ENCODE results near the gene GPR132. TPM values are rescaled to one million over a fixed set of nuclear protein-coding genes. Genes with fewer than 3 reads are reported as not detected.
"Not testable (repeated sequence)": the region's sequence is repeated elsewhere in the genome, so short reads cannot be mapped to it uniquely, and the experiment has no call there.

The GPR132 gene
- total RNA-seq, 1 experiment from 2014 or later: not detected

- Histone ChIP-seq H3K9me2 (replicated peaks; ENCODE audit: insufficient read depth, low read length) (no peaks in the 10 kb centered on the region), H3K27me3 (ENCODE audit: low read length) (no peaks in the 10 kb centered on the region), H3K36me3 (ENCODE audit: insufficient read depth, low read length) (no peaks in the 10 kb centered on the region), H3K9me3 (ENCODE audit: low read length) (no peaks in the 10 kb centered on the region), H4K20me1 (ENCODE audit: insufficient read depth, low read depth, low read length) (no peaks in the 10 kb centered on the region), H3K4me3 (ENCODE audit: low read length) (no peak overlapping the region), H3K27ac (ENCODE audit: low read length) (no peak overlapping the region), H2AFZ (ENCODE audit: low read length) (no peak overlapping the region), H3K9ac (ENCODE audit: low read length) (no peak overlapping the region), H3K4me2 (ENCODE audit: low read depth, low read length, poor library complexity, severe bottlenecking) (no peak overlapping the region), H3K4me1 (ENCODE audit: low read length) (peaks cover 7% of the 10 kb centered on the region; the same call in 1 of the 2 replicates), H3K79me2 (ENCODE audit: low read length) (no peaks in the 10 kb centered on the region)
- no peak for DNase-seq
Observed at GRCh38 chr14:105030194-105030593, 35.0 kb downstream of the GPR132 start.

GRCh38 chr14:105029402-105029801 is 35.8 kb downstream of the GPR132 start:
- Histone ChIP-seq H3K27me3 (ENCODE audit: low read length) (no peaks in the 10 kb centered on the region), H3K9me2 (replicated peaks; ENCODE audit: insufficient read depth, low read length) (no peaks in the 10 kb centered on the region), H3K4me1 (ENCODE audit: low read length) (peaks cover 7% of the 10 kb centered on the region; the same call in 1 of the 2 replicates), H3K9me3 (ENCODE audit: low read length) (no peaks in the 10 kb centered on the region), H3K27ac (ENCODE audit: low read length) (no peak overlapping the region), H3K36me3 (ENCODE audit: insufficient read depth, low read length) (no peaks in the 10 kb centered on the region), H3K79me2 (ENCODE audit: low read length) (no peaks in the 10 kb centered on the region), H4K20me1 (ENCODE audit: insufficient read depth, low read depth, low read length) (no peaks in the 10 kb centered on the region), H2AFZ (ENCODE audit: low read length) (no peak overlapping the region), H3K9ac (ENCODE audit: low read length) (no peak overlapping the region), H3K4me3 (ENCODE audit: low read length) (no peak overlapping the region), H3K4me2 (ENCODE audit: low read depth, low read length, poor library complexity, severe bottlenecking) (no peak overlapping the region)
- DNase-seq: no peak

GRCh38 chr14:105028251-105028927 is 36.8 kb downstream of the GPR132 start:
- Histone ChIP-seq H4K20me1 (ENCODE audit: insufficient read depth, low read depth, low read length) (no peaks in the 10 kb centered on the region), H3K4me2 (ENCODE audit: low read depth, low read length, poor library complexity, severe bottlenecking) (no peak overlapping the region), H3K27me3 (ENCODE audit: low read length) (no peaks in the 10 kb centered on the region), H3K36me3 (ENCODE audit: insufficient read depth, low read length) (no peaks in the 10 kb centered on the region), H3K4me1 (ENCODE audit: low read length) (peaks cover 7% of the 10 kb centered on the region; the same call in 1 of the 2 replicates), H3K79me2 (ENCODE audit: low read length) (no peaks in the 10 kb centered on the region), H3K4me3 (ENCODE audit: low read length) (no peak overlapping the region), H3K9ac (ENCODE audit: low read length) (no peak overlapping the region), H2AFZ (ENCODE audit: low read length) (no peak overlapping the region), H3K9me2 (replicated peaks; ENCODE audit: insufficient read depth, low read length) (no peaks in the 10 kb centered on the region), H3K27ac (ENCODE audit: low read length) (no peak overlapping the region), H3K9me3 (ENCODE audit: low read length) (no peaks in the 10 kb centered on the region)
- DNase-seq: no peak

- H2AFZ ChIP-seq (ENCODE audit: low read length); DNase-seq; H3K4me2 ChIP-seq (ENCODE audit: low read depth, low read length, poor library complexity, severe bottlenecking); H3K27ac ChIP-seq (ENCODE audit: low read length); H4K20me1 ChIP-seq (ENCODE audit: insufficient read depth, low read depth, low read length); H3K36me3 ChIP-seq (ENCODE audit: insufficient read depth, low read length); H3K27me3 ChIP-seq (ENCODE audit: low read length); H3K9me3 ChIP-seq (ENCODE audit: low read length); H3K4me3 ChIP-seq (ENCODE audit: low read length); H3K9ac ChIP-seq (ENCODE audit: low read length); H3K9me2 ChIP-seq (replicated peaks; ENCODE audit: insufficient read depth, low read length); H3K79me2 ChIP-seq (ENCODE audit: low read length); H3K4me1 ChIP-seq (ENCODE audit: low read length): not testable (repeated sequence)
Observed at GRCh38 chr14:105027718-105028117, 37.5 kb downstream of the GPR132 start.

GRCh38 chr14:105026802-105027563 is 38.2 kb downstream of the GPR132 start:
- Histone ChIP-seq H3K9ac (ENCODE audit: low read length) (no peak overlapping the region), H3K9me3 (ENCODE audit: low read length) (no peaks in the 10 kb centered on the region), H3K36me3 (ENCODE audit: insufficient read depth, low read length) (no peaks in the 10 kb centered on the region), H2AFZ (ENCODE audit: low read length) (no peak overlapping the region), H3K4me1 (ENCODE audit: low read length) (peaks cover 13% of the 10 kb centered on the region), H3K9me2 (replicated peaks; ENCODE audit: insufficient read depth, low read length) (no peaks in the 10 kb centered on the region), H3K27ac (ENCODE audit: low read length) (no peak overlapping the region), H4K20me1 (ENCODE audit: insufficient read depth, low read depth, low read length) (no peaks in the 10 kb centered on the region), H3K27me3 (ENCODE audit: low read length) (no peaks in the 10 kb centered on the region), H3K79me2 (ENCODE audit: low read length) (no peaks in the 10 kb centered on the region), H3K4me3 (ENCODE audit: low read length) (no peak overlapping the region), H3K4me2 (ENCODE audit: low read depth, low read length, poor library complexity, severe bottlenecking) (no peak overlapping the region)
- peak; percentile 74 for DNase-seq

- Histone ChIP-seq H3K27me3 (ENCODE audit: low read length) (no peaks in the 10 kb centered on the region), H3K9ac (ENCODE audit: low read length) (no peak overlapping the region), H4K20me1 (ENCODE audit: insufficient read depth, low read depth, low read length) (no peaks in the 10 kb centered on the region), H3K36me3 (ENCODE audit: insufficient read depth, low read length) (no peaks in the 10 kb centered on the region), H3K9me2 (replicated peaks; ENCODE audit: insufficient read depth, low read length) (no peaks in the 10 kb centered on the region), H3K79me2 (ENCODE audit: low read length) (peaks cover 6% of the 10 kb centered on the region; the same call in 1 of the 2 replicates), H3K9me3 (ENCODE audit: low read length) (no peaks in the 10 kb centered on the region), H3K4me1 (ENCODE audit: low read length) (peaks cover 20% of the 10 kb centered on the region), H3K27ac (ENCODE audit: low read length) (no peak overlapping the region), H2AFZ (ENCODE audit: low read length) (no peak overlapping the region), H3K4me2 (ENCODE audit: low read depth, low read length, poor library complexity, severe bottlenecking) (no peak overlapping the region), H3K4me3 (ENCODE audit: low read length) (no peak overlapping the region)
- no peak for DNase-seq
Observed at GRCh38 chr14:105026033-105026785, 39.0 kb downstream of the GPR132 start.

GRCh38 chr14:105025429-105025828 is 39.8 kb downstream of the GPR132 start:
- Histone ChIP-seq H3K27me3 (ENCODE audit: low read length) (no peaks in the 10 kb centered on the region), H3K9me3 (ENCODE audit: low read length) (no peaks in the 10 kb centered on the region), H3K4me3 (ENCODE audit: low read length) (no peak overlapping the region), H3K4me2 (ENCODE audit: low read depth, low read length, poor library complexity, severe bottlenecking) (no peak overlapping the region), H2AFZ (ENCODE audit: low read length) (no peak overlapping the region), H3K4me1 (ENCODE audit: low read length) (peaks cover 20% of the 10 kb centered on the region), H4K20me1 (ENCODE audit: insufficient read depth, low read depth, low read length) (no peaks in the 10 kb centered on the region; the same call in 1 of the 2 replicates), H3K79me2 (ENCODE audit: low read length) (peaks cover 10% of the 10 kb centered on the region), H3K36me3 (ENCODE audit: insufficient read depth, low read length) (no peaks in the 10 kb centered on the region), H3K9me2 (replicated peaks; ENCODE audit: insufficient read depth, low read length) (no peaks in the 10 kb centered on the region), H3K27ac (ENCODE audit: low read length) (no peak overlapping the region), H3K9ac (ENCODE audit: low read length) (no peak overlapping the region)
- DNase-seq: no peak

Measured in Karpas-422 (cell line).